SJCRH30 (cell line): ENCODE data around the gene DMKN. TPM values are rescaled to one million over a fixed set of nuclear protein-coding genes. Genes with fewer than 3 reads are reported as not detected.
A peak's percentile ranks its signal among the peaks of the same experiment; 100 is the strongest.

ENCODE experiments used
- DNase-seq, 2 experiments: peaks; one replicate each; pipeline ENCODE4 v3.0.0-alpha.2; 2015 to 2020
- H3K27ac ChIP-seq: fragments of 250-450 bp; sonication (Bioruptor Pico); 2 replicates; pipeline ENCODE4 v1.5.1; 2020; ENCODE audit warnings: mild to moderate bottlenecking, moderate library complexity
- H3K27me3 ChIP-seq: fragments of 250-450 bp; sonication (Bioruptor Pico); 2 replicates; pipeline ENCODE4 v1.5.1; 2020; ENCODE audit warnings: mild to moderate bottlenecking, moderate library complexity
- H3K36me3 ChIP-seq: fragments of 250-450 bp; sonication (Bioruptor Pico); 2 replicates; pipeline ENCODE4 v1.5.1; 2020; ENCODE audit warnings: mild to moderate bottlenecking, moderate library complexity
- H3K4me1 ChIP-seq: fragments of 250-450 bp; sonication (Bioruptor Pico); 2 replicates; pipeline ENCODE4 v1.5.1; 2020; ENCODE audit warnings: mild to moderate bottlenecking, moderate library complexity
- H3K4me3 ChIP-seq: fragments of 250-450 bp; sonication (Bioruptor Pico); 2 replicates; pipeline ENCODE4 v1.5.1; 2020; ENCODE audit warnings: mild to moderate bottlenecking, moderate library complexity
- H3K9me3 ChIP-seq: fragments of 250-450 bp; sonication (Bioruptor Pico); replicated peaks from 2 replicates; pipeline ENCODE4 v1.5.1; 2020; ENCODE audit warnings: mild to moderate bottlenecking, moderate library complexity
- total RNA-seq: library from RNA; depleted of rRNA; stranded (reverse); fragments of >200 nt; shearing (Covaris generic); gene quantifications from 2 replicates; pipeline ENCODE4 v1.2.3, GENCODE V29; 2014

DMKN gene
- total RNA-seq, 1 experiment from 2014 or later = not detected

GRCh38 chr19:35501684-35502083 lies 11.8 kb downstream of the DMKN start:
- no peak for DNase-seq
- Histone ChIP-seq H3K4me1 (no peaks in the 10 kb centered on the region), H3K27me3 (peaks cover 57% of the 10 kb centered on the region), H3K27ac (no peak overlapping the region), H3K9me3 (no peaks in the 10 kb centered on the region), H3K4me3 (no peak overlapping the region), H3K36me3 (no peaks in the 10 kb centered on the region)

- no peaks in the 10 kb centered on the region for H3K36me3 ChIP-seq
- DNase-seq = no peak
- no peak overlapping the region for H3K4me3 ChIP-seq
- peaks cover 57% of the 10 kb centered on the region for H3K27me3 ChIP-seq
- H3K4me1 ChIP-seq = no peaks in the 10 kb centered on the region
- no peak overlapping the region for H3K27ac ChIP-seq
- no peaks in the 10 kb centered on the region for H3K9me3 ChIP-seq
Observed at GRCh38 chr19:35500611-35501010, 12.8 kb downstream of the DMKN start.

DNA sequence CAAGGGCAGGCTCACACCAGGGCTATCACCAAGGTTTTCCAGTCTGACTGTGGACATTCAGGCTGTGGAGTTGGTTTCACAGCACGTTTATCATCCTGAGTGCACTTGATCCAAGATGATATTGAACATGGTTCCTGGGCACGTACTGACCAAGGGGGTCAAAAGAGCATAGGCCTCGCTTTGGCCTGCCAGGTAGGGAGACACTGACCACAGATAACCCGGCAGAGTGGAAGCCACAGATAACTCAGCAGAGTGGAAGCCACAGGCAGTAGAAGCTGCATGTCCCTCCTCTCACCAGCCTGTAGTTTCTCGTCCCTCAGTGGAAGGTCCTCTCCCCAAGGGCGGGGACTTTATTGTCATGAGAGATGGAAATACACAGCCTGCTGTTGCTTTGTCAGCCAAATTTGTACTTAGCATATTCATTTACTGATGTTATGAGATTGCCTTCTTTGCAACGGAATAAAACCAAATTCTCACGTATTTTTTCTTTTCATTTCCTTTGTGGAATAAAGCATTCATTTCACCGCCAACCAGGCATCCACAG lies 14.4 kb downstream of the DMKN start:
- no peaks in the 10 kb centered on the region for H3K4me1 ChIP-seq
- no peak overlapping the region for H3K27ac ChIP-seq
- H3K9me3 ChIP-seq = no peaks in the 10 kb centered on the region
- no peaks in the 10 kb centered on the region for H3K36me3 ChIP-seq
- H3K4me3 ChIP-seq = no peak overlapping the region
- H3K27me3 ChIP-seq = peaks cover 55% of the 10 kb centered on the region
- DNase-seq = no peak

- no peak overlapping the region for H3K27ac ChIP-seq
- no peaks in the 10 kb centered on the region for H3K4me1 ChIP-seq
- H3K36me3 ChIP-seq = no peaks in the 10 kb centered on the region
- no peak overlapping the region for H3K4me3 ChIP-seq
- H3K9me3 ChIP-seq = no peaks in the 10 kb centered on the region
- peaks cover 54% of the 10 kb centered on the region for H3K27me3 ChIP-seq
- DNase-seq = no peak
Observed at GRCh38 chr19:35498220-35498619, 15.2 kb downstream of the DMKN start.

DNA sequence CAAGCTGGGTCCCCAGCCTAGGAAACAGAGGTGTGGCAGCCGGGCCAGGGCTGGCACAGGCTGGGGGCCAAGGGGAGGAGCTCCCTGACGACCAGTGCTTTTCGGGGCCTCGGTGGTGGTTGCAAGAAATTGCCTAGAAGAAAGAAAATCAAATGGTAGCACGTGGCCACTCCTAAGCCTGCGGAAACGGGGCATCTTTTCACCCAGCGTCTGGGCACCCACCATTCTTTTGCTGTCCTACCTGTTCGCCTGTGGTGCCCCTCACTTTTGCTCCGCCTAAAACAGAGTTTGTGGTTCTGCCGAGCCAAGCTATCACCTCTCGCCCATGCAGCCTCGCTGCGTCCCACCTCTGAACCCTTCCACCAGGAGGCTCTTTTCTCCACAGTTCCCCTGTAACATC lies 16.0 kb downstream of the DMKN start:
- DNase-seq = no peak
- H3K27ac ChIP-seq = no peak overlapping the region
- H3K4me1 ChIP-seq = no peaks in the 10 kb centered on the region
- H3K9me3 ChIP-seq = no peaks in the 10 kb centered on the region
- no peaks in the 10 kb centered on the region for H3K36me3 ChIP-seq
- H3K4me3 ChIP-seq = no peak overlapping the region
- peaks cover 53% of the 10 kb centered on the region for H3K27me3 ChIP-seq

GRCh38 chr19:35495107-35496064 lies 18.1 kb downstream of the DMKN start:
- no peaks in the 10 kb centered on the region for H3K4me1 ChIP-seq
- DNase-seq = peak; percentile 52 to 74
- peaks cover 39% of the 10 kb centered on the region for H3K27me3 ChIP-seq
- H3K9me3 ChIP-seq = no peaks in the 10 kb centered on the region
- no peaks in the 10 kb centered on the region for H3K36me3 ChIP-seq
- no peak overlapping the region for H3K4me3 ChIP-seq
- H3K27ac ChIP-seq = no peak overlapping the region

- Histone ChIP-seq H3K9me3 (no peaks in the 10 kb centered on the region), H3K4me1 (no peaks in the 10 kb centered on the region), H3K36me3 (no peaks in the 10 kb centered on the region), H3K27me3 (peaks cover 26% of the 10 kb centered on the region; the same call in 1 of the 2 replicates), H3K4me3 (no peak overlapping the region), H3K27ac (no peak overlapping the region)
- DNase-seq = no peak
Observed at GRCh38 chr19:35493971-35494370, 19.5 kb downstream of the DMKN start.

- Histone ChIP-seq H3K4me3 (no peak overlapping the region), H3K27me3 (peaks cover 20% of the 10 kb centered on the region; the same call in 1 of the 2 replicates), H3K9me3 (no peaks in the 10 kb centered on the region), H3K27ac (no peak overlapping the region), H3K4me1 (no peaks in the 10 kb centered on the region), H3K36me3 (no peaks in the 10 kb centered on the region)
- no peak for DNase-seq
Observed at GRCh38 chr19:35491836-35492360, 21.6 kb downstream of the DMKN start.

GRCh38 chr19:35490364-35490763 lies 23.1 kb downstream of the DMKN start, which contains the start of gene KRTDAP:
KRTDAP (minus strand) TSS chr19:35490464; CDS start chr19:35490442, 22 bp downstream.
- Histone ChIP-seq H3K4me3 (no peak within 1 kb of the TSS), H3K27me3 (peaks cover 20% of the 10 kb centered on the region; the same call in 1 of the 2 replicates), H3K4me1 (no peaks in the 10 kb centered on the region), H3K27ac (no peak within 1 kb of the TSS), H3K9me3 (no peaks in the 10 kb centered on the region), H3K36me3 (no peaks in the 10 kb centered on the region)
- no peak for DNase-seq

DNA sequence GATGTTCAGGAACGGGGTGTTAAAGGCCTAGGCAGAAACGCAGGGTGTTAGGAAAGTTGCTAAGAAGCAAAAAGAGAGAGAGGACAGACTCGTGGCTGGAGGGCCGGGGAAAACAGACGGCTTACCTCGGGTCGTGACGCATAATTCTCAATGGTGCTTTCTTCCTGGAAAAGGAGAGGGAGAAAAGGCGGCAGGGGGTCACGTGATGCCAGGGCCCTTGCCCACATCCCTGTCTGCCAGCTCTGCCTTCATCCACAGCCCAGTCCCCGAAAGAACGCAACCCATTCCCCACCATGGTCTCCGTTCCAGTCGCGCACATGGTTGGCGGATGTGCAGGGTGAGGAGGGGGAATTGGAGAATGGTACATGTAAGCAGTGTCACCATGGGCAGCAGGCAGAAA lies 24.8 kb downstream of the DMKN start:
- Histone ChIP-seq H3K4me3 (no peak overlapping the region), H3K27me3 (peaks cover 14% of the 10 kb centered on the region), H3K4me1 (no peaks in the 10 kb centered on the region), H3K36me3 (no peaks in the 10 kb centered on the region), H3K9me3 (no peaks in the 10 kb centered on the region), H3K27ac (no peak overlapping the region)
- no peak for DNase-seq

GRCh38 chr19:35487656-35488182 lies 25.7 kb downstream of the DMKN start:
- Histone ChIP-seq H3K9me3 (no peaks in the 10 kb centered on the region), H3K4me3 (no peak overlapping the region), H3K27ac (no peak overlapping the region), H3K4me1 (no peaks in the 10 kb centered on the region), H3K36me3 (no peaks in the 10 kb centered on the region), H3K27me3 (peaks cover 5% of the 10 kb centered on the region)
- no peak for DNase-seq

DNA sequence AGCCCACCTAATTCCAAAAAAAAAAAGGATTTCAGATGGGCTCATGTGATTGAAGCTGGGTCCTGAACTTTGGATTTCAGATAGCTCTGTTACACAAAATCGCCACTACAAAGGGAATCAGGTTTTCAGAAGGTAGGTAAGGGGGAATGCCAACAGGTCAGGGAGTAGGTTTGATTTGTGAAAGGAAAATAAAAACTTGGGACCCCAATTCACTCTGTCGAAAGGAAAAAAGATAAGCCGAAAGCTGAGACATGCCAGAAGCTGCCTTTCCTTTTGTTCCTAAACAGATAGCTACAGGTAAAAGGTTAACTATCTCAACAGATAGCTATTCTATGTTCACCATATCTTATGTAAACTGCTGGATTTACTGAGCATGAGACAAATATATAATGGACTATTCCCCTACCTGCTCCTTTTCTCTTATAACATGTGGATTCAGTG lies 27.2 kb downstream of the DMKN start:
- H3K27me3 ChIP-seq = peaks cover under 1% of the 10 kb centered on the region
- H3K4me1 ChIP-seq = no peaks in the 10 kb centered on the region
- no peaks in the 10 kb centered on the region for H3K9me3 ChIP-seq
- no peaks in the 10 kb centered on the region for H3K36me3 ChIP-seq
- H3K4me3 ChIP-seq = no peak overlapping the region
- DNase-seq = no peak
- no peak overlapping the region for H3K27ac ChIP-seq

DNA sequence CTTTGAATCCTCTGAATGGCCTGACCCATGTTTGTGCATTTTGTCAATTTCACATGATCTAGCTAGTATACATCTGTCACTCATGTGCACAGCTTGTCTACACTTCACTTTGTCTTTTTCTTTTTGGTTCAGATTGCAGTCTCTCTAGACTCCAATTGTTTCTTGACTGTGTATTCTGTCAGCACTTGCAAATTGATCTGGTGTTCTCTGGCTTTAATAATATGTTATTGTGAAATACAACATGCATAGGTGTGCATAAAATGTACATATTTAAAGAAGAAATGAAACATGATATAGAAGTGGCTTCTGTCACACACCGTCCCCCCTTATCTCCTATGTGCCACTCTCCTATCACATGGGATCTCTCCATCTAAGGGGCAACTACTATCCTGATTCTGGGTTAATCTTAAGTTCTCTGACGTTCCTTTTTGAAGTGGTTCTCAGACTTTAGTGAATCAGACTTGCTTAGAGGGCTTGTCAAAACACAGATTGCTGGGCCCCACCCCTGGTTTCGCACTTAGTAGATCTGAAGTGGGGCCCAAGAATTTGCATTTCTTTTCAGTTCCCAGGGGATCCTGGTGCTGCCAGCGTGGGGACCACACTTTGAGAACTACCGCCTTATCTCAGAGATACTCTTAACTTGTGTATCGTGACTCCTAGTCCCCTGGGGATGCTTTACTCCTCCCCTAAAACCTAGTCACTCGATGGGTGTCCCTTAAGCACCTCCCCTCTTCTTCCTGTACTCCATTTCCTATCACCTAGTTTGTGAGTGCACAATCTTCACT lies 29.0 kb downstream of the DMKN start:
- Histone ChIP-seq H3K4me1 (no peaks in the 10 kb centered on the region), H3K4me3 (no peak overlapping the region), H3K9me3 (no peaks in the 10 kb centered on the region), H3K27me3 (no peaks in the 10 kb centered on the region; the same call in none of the 2 replicates), H3K27ac (no peak overlapping the region), H3K36me3 (no peaks in the 10 kb centered on the region)
- DNase-seq = no peak

DNA sequence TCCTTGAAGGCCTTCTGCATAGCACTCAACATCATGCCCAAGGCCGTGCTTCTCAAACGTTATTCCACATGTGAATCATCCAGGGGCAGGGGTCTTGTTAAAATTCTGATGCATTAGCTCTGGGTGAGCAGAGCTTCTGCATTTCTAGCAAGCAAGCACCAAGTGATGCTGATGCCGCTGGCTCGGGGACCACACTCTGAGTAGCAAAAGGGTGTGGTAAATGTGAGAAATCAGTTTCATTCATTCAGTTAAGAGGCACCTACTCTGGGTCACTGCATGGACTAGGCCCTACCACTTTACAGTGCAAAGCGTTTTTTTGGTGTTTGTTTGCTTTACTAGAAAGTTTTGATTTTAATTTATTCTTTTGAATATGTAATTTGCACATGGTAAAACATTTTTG lies 30.4 kb downstream of the DMKN start:
- H3K27me3 ChIP-seq = peaks cover 4% of the 10 kb centered on the region
- H3K36me3 ChIP-seq = no peaks in the 10 kb centered on the region
- H3K4me3 ChIP-seq = no peak overlapping the region
- no peak overlapping the region for H3K27ac ChIP-seq
- DNase-seq = no peak
- no peaks in the 10 kb centered on the region for H3K9me3 ChIP-seq
- no peaks in the 10 kb centered on the region for H3K4me1 ChIP-seq
